Hepatocyte (in vitro differentiated cells): ENCODE measurements around the gene PTPRK. TPM values are rescaled to one million over a fixed set of nuclear protein-coding genes. Genes with fewer than 3 reads are reported as not detected.

Source experiments
- DNase-seq: peaks from one replicate; pipeline ENCODE4 v3.0.0-alpha.2; 2016; ENCODE audit warnings: low spot score
- H2AFZ ChIP-seq: fragments of 200-600 bp; sonication (generic); 2 replicates; pipeline ENCODE4 v1.6.0; 2016; ENCODE audit warnings: antibody characterized with exemption, mild to moderate bottlenecking
- H3K27ac ChIP-seq: fragments of 200-600 bp; sonication (generic); 2 replicates; pipeline ENCODE4 v1.5.1; 2016; ENCODE audit warnings: mild to moderate bottlenecking
- H3K27me3 ChIP-seq: fragments of 200-600 bp; sonication (generic); 2 replicates; pipeline ENCODE4 v1.6.1; 2016
- H3K36me3 ChIP-seq: fragments of 200-600 bp; sonication (generic); replicated peaks from 2 replicates; pipeline ENCODE4 v1.5.1; 2016; ENCODE audit warnings: low read depth; ENCODE audit not compliant: insufficient read depth
- H3K4me1 ChIP-seq: fragments of 200-600 bp; sonication (generic); 2 replicates; pipeline ENCODE4 v1.5.1; 2016; ENCODE audit warnings: mild to moderate bottlenecking, moderate library complexity; ENCODE audit not compliant: insufficient read depth
- H3K4me2 ChIP-seq: fragments of 200-600 bp; sonication (generic); 2 replicates; pipeline ENCODE4 v1.6.0; 2016
- H3K4me3 ChIP-seq: fragments of 200-600 bp; sonication (generic); 2 replicates; pipeline ENCODE4 v1.5.1; 2016; ENCODE audit warnings: mild to moderate bottlenecking
- H3K79me2 ChIP-seq: fragments of 200-600 bp; sonication (generic); 2 replicates; pipeline ENCODE4 v1.6.0; 2017; ENCODE audit warnings: mild to moderate bottlenecking
- H3K9me2 ChIP-seq: fragments of 200-600 bp; sonication (generic); replicated peaks from 2 replicates; pipeline ENCODE4 v1.6.0; 2017; ENCODE audit warnings: mild to moderate bottlenecking; ENCODE audit not compliant: insufficient read depth
- H3K9me3 ChIP-seq: fragments of 200-600 bp; sonication (generic); 2 replicates; pipeline ENCODE4 v1.5.1; 2016; ENCODE audit warnings: low read depth, mild to moderate bottlenecking
- H4K20me1 ChIP-seq: fragments of 200-600 bp; sonication (generic); 2 replicates; pipeline ENCODE4 v1.6.0; 2016; ENCODE audit warnings: mild to moderate bottlenecking; ENCODE audit not compliant: insufficient read depth, poor library complexity, severe bottlenecking
- EZH2 ChIP-seq: fragments of 200-600 bp; sonication (generic); IDR thresholded peaks from 2 replicates; pipeline ENCODE4 v1.6.1; 2016; ENCODE audit warnings: antibody characterized with exemption, mild to moderate bottlenecking, borderline replicate concordance
- EZH2phosphoT487 ChIP-seq: fragments of 200-600 bp; sonication (generic); IDR thresholded peaks from one replicate; pipeline ENCODE4 v1.6.1; 2018; ENCODE audit warnings: antibody characterized with exemption, mild to moderate bottlenecking, low read depth, moderate library complexity; ENCODE audit not compliant: unreplicated experiment, severe bottlenecking
- WGBS: methylation state at CpG from one replicate; pipeline ENCODE4 v1.1.6; 2016; ENCODE audit warnings: low lambda C conversion rate; ENCODE audit errors: missing lambda C conversion rate; 5-methylcytosine and 5-hydroxymethylcytosine counted together
- polyA plus RNA-seq: library from polyadenylated mRNA; unstranded; fragments of >200 nt; fragmentation: Nextera tagmentation; extraction: Ambion mirVana; gene quantifications from 2 replicates; pipeline ENCODE4 v1.2.1, GENCODE V29; 2016
- total RNA-seq: library from RNA; depleted of rRNA; stranded (reverse); fragments of >200 nt; gene quantifications from 2 replicates; pipeline ENCODE4 v1.2.3, GENCODE V29; 2014
- TF ChIP-seq, protein P1 (sequence below): fragments of 200-600 bp; sonication (generic); IDR thresholded peaks from 2 replicates; pipeline ENCODE4 v1.5.1; 2016; ENCODE audit warnings: antibody characterized with exemption, mild to moderate bottlenecking; ENCODE audit not compliant: poor library complexity

The PTPRK gene
- total and polyA plus RNA-seq, 2 experiments from 2014 or later, result 42.0 to 80.2 TPM

- no peak overlapping the region for H3K4me2 ChIP-seq
- H3K79me2 ChIP-seq, result no peaks in the 10 kb centered on the region
- H3K27ac ChIP-seq, result no peak overlapping the region
- WGBS, result 56% methylated on average over 1 of the region's 1 CpG
- no peaks in the 10 kb centered on the region for H3K9me3 ChIP-seq
- no peaks in the 10 kb centered on the region for H3K36me3 ChIP-seq
- TF ChIP-seq EZH2, result no peak
- no peak for TF ChIP-seq EZH2phosphoT487
- TF ChIP-seq, protein P1, sequence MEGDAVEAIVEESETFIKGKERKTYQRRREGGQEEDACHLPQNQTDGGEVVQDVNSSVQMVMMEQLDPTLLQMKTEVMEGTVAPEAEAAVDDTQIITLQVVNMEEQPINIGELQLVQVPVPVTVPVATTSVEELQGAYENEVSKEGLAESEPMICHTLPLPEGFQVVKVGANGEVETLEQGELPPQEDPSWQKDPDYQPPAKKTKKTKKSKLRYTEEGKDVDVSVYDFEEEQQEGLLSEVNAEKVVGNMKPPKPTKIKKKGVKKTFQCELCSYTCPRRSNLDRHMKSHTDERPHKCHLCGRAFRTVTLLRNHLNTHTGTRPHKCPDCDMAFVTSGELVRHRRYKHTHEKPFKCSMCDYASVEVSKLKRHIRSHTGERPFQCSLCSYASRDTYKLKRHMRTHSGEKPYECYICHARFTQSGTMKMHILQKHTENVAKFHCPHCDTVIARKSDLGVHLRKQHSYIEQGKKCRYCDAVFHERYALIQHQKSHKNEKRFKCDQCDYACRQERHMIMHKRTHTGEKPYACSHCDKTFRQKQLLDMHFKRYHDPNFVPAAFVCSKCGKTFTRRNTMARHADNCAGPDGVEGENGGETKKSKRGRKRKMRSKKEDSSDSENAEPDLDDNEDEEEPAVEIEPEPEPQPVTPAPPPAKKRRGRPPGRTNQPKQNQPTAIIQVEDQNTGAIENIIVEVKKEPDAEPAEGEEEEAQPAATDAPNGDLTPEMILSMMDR, result no peak
- H2AFZ ChIP-seq, result no peak overlapping the region
- H3K4me1 ChIP-seq, result no peaks in the 10 kb centered on the region
- no peak for DNase-seq
- H3K9me2 ChIP-seq, result no peaks in the 10 kb centered on the region
- no peaks in the 10 kb centered on the region for H4K20me1 ChIP-seq
- H3K4me3 ChIP-seq, result no peak overlapping the region
- no peaks in the 10 kb centered on the region for H3K27me3 ChIP-seq
These were observed 358.6 kb downstream of the PTPRK start for GRCh38 chr6:128161839-128162238.

- Histone ChIP-seq H4K20me1 (no peaks in the 10 kb centered on the region), H3K9me3 (no peaks in the 10 kb centered on the region), H2AFZ (no peak overlapping the region), H3K36me3 (no peaks in the 10 kb centered on the region), H3K79me2 (no peaks in the 10 kb centered on the region), H3K4me1 (no peaks in the 10 kb centered on the region), H3K9me2 (no peaks in the 10 kb centered on the region), H3K4me3 (no peak overlapping the region), H3K4me2 (no peak overlapping the region), H3K27ac (no peak overlapping the region), H3K27me3 (no peaks in the 10 kb centered on the region)
- TF ChIP-seq EZH2 (no peak), EZH2phosphoT487 (no peak)
- TF ChIP-seq, protein P1, result no peak
- DNase-seq, result no peak
- 54% methylated on average over 1 of the region's 1 CpG for WGBS
These were observed 359.1 kb downstream of the PTPRK start for GRCh38 chr6:128161263-128161662.

GRCh38 chr6:128158496-128158895, 361.9 kb downstream of the PTPRK start:
- H3K4me2 ChIP-seq, result no peak overlapping the region
- no peak overlapping the region for H3K4me3 ChIP-seq
- TF ChIP-seq, protein P1, result no peak
- TF ChIP-seq EZH2phosphoT487 (no peak), EZH2 (no peak)
- no peaks in the 10 kb centered on the region for H3K9me2 ChIP-seq
- H3K4me1 ChIP-seq, result no peaks in the 10 kb centered on the region
- H3K9me3 ChIP-seq, result no peaks in the 10 kb centered on the region
- H3K36me3 ChIP-seq, result no peaks in the 10 kb centered on the region
- no peak overlapping the region for H2AFZ ChIP-seq
- H3K27ac ChIP-seq, result no peak overlapping the region
- H3K27me3 ChIP-seq, result no peaks in the 10 kb centered on the region
- H3K79me2 ChIP-seq, result no peaks in the 10 kb centered on the region
- DNase-seq, result no peak
- no peaks in the 10 kb centered on the region for H4K20me1 ChIP-seq
- WGBS, result 78% methylated on average over 4 of the region's 4 CpGs
